ENCODE data around the gene KLHL40. TPM values are rescaled to one million over a fixed set of nuclear protein-coding genes. Genes with fewer than 3 reads are reported as not detected.

KLHL40 gene
- total and polyA plus RNA-seq, 2 donors = 0.06 to 3.5 TPM

- Histone ChIP-seq H3K36me3 (ENCODE audit: insufficient read depth) (no peaks in the 10 kb centered on the region), H3K4me1 (ENCODE audit: insufficient read depth) (no peaks in the 10 kb centered on the region), H3K4me3 (ENCODE audit: low read depth, low read length) (no peak overlapping the region), H3K27ac (ENCODE audit: low read depth) (no peak overlapping the region)
- no peak for DNase-seq (ENCODE audit: extremely low spot score)
- WGBS = 75% methylated on average over 19 of the region's 19 CpGs
Measured at GRCh38 chr3:42696356-42697288, 11.3 kb downstream of the KLHL40 start.

DNA sequence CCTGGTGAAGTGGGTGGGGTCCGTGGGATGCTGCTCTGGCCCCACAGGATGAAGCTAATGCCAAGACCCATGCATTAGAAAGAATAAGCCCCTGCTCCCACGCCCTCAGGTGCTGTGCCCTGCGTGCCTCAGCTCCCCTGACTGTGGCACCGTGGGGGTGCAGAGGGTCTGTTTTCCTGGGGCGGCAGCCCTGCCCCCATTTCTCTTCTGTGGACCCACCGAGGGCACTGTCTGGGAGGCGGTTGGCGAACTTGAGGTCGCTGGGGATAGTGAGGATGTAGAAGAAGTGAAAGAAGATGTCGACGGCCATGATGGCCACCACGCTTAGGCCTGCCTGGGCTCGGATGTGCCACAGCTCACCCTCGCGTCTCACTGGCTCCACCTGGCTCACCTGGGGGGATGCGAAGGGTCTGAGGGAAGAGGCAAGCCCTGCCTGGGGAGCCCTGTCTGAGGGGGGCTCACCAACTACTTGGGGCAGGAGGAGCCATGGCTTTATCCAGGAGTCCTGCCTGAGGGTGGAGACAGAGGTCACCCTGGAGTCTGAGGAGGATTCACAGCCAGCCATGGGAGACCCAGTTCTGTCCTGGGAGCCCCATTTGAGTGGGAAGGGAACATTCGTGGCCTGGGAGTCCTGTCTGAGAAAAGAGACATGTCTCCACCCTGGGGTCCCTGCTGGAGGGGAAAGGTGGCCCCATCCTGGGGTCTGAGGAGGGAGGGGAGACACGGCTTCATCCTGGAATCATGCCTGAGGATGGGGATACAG, 12.1 kb downstream of the KLHL40 start:
- Histone ChIP-seq H3K36me3 (ENCODE audit: insufficient read depth) (no peaks in the 10 kb centered on the region), H3K4me1 (ENCODE audit: insufficient read depth) (no peaks in the 10 kb centered on the region), H3K4me3 (ENCODE audit: low read depth, low read length) (no peak overlapping the region), H3K27ac (ENCODE audit: low read depth) (no peak overlapping the region)
- DNase-seq (ENCODE audit: extremely low spot score) = no peak
- WGBS = 84% methylated on average over 18 of the region's 18 CpGs

DNA sequence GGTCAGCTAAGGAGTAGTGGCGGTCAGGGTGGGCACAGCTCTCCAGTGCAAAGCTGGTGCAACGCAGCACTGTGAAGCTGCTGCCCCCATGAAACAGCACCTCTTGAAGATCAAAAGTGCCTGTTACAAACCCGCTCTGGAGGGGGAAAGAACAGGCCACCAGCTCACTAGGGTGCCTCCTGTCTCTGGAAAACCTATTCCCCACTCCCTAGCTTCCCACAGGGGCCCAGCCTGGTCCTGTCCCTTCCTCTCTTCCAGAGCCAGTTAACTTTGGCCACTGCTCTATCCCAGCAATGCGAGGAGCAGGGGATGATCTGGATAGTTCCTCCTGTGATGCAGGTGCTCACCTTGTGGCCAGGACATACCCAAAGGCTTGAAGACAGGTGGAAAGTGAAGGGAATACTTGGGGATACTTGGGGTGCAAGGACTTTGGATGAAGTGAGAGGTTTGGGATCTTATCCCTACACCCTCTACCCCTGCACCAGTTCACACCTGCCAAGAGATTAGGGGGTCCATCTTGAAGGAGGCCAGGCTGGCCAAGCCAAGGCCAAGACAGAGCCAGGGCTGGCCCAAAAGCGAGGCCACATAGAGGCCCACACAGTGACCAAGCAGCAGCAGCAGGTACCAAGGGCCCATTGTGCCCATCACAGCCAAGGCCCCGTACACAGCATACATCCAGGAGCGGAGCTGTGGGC, 13.0 kb downstream of the KLHL40 start:
- Histone ChIP-seq H3K4me3 (ENCODE audit: low read depth, low read length) (no peak overlapping the region), H3K4me1 (ENCODE audit: insufficient read depth) (no peaks in the 10 kb centered on the region), H3K27ac (ENCODE audit: low read depth) (no peak overlapping the region), H3K36me3 (ENCODE audit: insufficient read depth) (no peaks in the 10 kb centered on the region)
- WGBS = 89% methylated on average over 7 of the region's 7 CpGs
- DNase-seq (ENCODE audit: extremely low spot score) = no peak

GRCh38 chr3:42698911-42699230, 13.5 kb downstream of the KLHL40 start:
- H3K4me3 ChIP-seq (ENCODE audit: low read depth, low read length) = no peak overlapping the region
- no peak overlapping the region for H3K27ac ChIP-seq (ENCODE audit: low read depth)
- H3K36me3 ChIP-seq (ENCODE audit: insufficient read depth) = no peaks in the 10 kb centered on the region
- H3K4me1 ChIP-seq (ENCODE audit: insufficient read depth) = no peaks in the 10 kb centered on the region
- DNase-seq (ENCODE audit: extremely low spot score) = no peak
- WGBS = 74% methylated on average over 9 of the region's 9 CpGs

- 71% methylated on average over 10 of the region's 10 CpGs for WGBS
- no peak for DNase-seq (ENCODE audit: extremely low spot score)
- Histone ChIP-seq H3K4me3 (ENCODE audit: low read depth, low read length) (no peak overlapping the region), H3K36me3 (ENCODE audit: insufficient read depth) (no peaks in the 10 kb centered on the region), H3K27ac (ENCODE audit: low read depth) (no peak overlapping the region), H3K4me1 (ENCODE audit: insufficient read depth) (no peaks in the 10 kb centered on the region)
Measured at GRCh38 chr3:42699511-42699971, 14.2 kb downstream of the KLHL40 start.

DNA sequence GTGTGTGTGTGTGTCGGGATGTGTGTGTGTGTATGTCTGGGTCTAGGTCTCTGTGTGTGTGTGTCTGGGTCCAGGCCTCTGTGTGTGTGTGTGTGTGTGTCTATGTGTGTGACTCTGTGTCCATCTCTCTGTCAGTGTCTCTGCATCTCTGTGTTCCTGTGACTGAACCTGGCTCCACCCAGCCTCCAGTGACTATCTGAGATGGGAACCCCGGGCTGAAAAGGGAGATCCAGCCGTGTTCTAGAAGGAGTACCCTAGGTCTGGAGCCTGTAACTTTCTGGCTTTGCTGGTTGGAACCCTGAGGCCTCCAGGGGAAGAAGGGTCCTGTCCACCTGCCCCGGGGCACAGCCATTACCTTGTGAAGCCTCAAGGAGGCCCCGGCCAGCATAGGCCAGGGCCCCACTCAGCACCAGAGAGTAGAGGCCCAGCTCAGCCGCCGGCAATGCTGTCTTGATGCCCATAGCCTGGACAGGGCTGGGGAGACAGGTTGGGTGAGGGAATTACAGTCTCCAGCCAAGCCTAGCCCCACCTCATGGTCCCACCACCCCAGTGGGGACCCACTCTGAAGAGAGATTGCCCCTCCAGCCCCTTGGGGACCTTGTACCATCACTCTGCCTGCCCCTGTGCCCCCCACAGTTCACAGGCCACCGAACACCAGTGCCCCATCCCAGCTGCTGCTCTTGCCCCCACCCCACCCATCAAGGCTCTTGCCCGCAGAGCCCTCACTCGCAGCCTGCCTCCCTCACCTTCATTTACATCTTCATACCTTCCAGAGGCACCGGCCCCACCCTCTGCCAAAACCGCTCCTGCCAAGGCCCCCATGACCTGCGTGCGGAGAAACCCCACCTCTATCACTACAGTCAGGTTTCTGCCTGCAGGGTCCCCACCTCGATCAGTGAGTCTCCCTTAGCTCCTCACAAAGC, 15.3 kb downstream of the KLHL40 start:
- WGBS = 75% methylated on average over 15 of the region's 15 CpGs
- Histone ChIP-seq H3K36me3 (ENCODE audit: insufficient read depth) (no peaks in the 10 kb centered on the region), H3K4me1 (ENCODE audit: insufficient read depth) (no peaks in the 10 kb centered on the region), H3K4me3 (ENCODE audit: low read depth, low read length) (no peak overlapping the region), H3K27ac (ENCODE audit: low read depth) (no peak overlapping the region)
- no peak for DNase-seq (ENCODE audit: extremely low spot score)

- no peaks in the 10 kb centered on the region for H3K4me1 ChIP-seq (ENCODE audit: insufficient read depth)
- H3K27ac ChIP-seq (ENCODE audit: low read depth) = no peak overlapping the region
- no peaks in the 10 kb centered on the region for H3K36me3 ChIP-seq (ENCODE audit: insufficient read depth)
- no peak for DNase-seq (ENCODE audit: extremely low spot score)
- H3K4me3 ChIP-seq (ENCODE audit: low read depth, low read length) = no peak overlapping the region
- 50% methylated on average over 15 of the region's 15 CpGs for WGBS
Measured at GRCh38 chr3:42701371-42702065, 16.2 kb downstream of the KLHL40 start.

- no peak within 1 kb of the TSS for H3K27ac ChIP-seq (ENCODE audit: low read depth)
- DNase-seq (ENCODE audit: extremely low spot score) = no peak
- H3K4me3 ChIP-seq (ENCODE audit: low read depth, low read length) = no peak within 1 kb of the TSS
- H3K4me1 ChIP-seq (ENCODE audit: insufficient read depth) = no peaks in the 10 kb centered on the region
- no peaks in the 10 kb centered on the region for H3K36me3 ChIP-seq (ENCODE audit: insufficient read depth)
- WGBS = 60% methylated on average over 21 of the region's 21 CpGs
Measured at GRCh38 chr3:42702066-42702951, 17.0 kb downstream of the KLHL40 start, which contains the start of gene HHATL. Gene HHATL (minus strand): TSS chr3:42702798. CDS start chr3:42700826, 1,972 bp downstream.

GRCh38 chr3:42702982-42703694, 17.8 kb downstream of the KLHL40 start:
- no peak overlapping the region for H3K27ac ChIP-seq (ENCODE audit: low read depth)
- H3K4me1 ChIP-seq (ENCODE audit: insufficient read depth) = no peaks in the 10 kb centered on the region
- no peaks in the 10 kb centered on the region for H3K36me3 ChIP-seq (ENCODE audit: insufficient read depth)
- no peak overlapping the region for H3K4me3 ChIP-seq (ENCODE audit: low read depth, low read length)
- 89% methylated on average over 6 of the region's 6 CpGs for WGBS
- no peak for DNase-seq (ENCODE audit: extremely low spot score)

DNA sequence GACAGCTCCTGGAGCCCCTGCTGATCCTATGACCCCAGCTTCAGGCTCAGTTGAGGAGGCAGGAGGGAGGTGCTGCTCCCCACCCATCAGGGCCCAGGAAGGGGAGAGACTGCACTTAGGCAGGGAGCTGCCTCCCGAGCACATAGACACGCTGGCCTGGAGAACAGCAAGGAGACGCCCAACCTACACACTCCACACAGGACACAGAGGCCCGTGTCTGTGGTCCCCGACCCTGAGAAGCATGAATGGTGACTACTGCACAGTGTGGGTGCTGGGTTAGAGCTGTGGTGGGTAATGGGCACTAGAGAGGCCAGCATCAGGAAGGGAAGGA, 18.3 kb downstream of the KLHL40 start:
- H3K36me3 ChIP-seq (ENCODE audit: insufficient read depth) = no peaks in the 10 kb centered on the region
- 83% methylated on average over 5 of the region's 5 CpGs for WGBS
- no peaks in the 10 kb centered on the region for H3K4me1 ChIP-seq (ENCODE audit: insufficient read depth)
- DNase-seq (ENCODE audit: extremely low spot score) = no peak
- H3K4me3 ChIP-seq (ENCODE audit: low read depth, low read length) = no peak overlapping the region
- H3K27ac ChIP-seq (ENCODE audit: low read depth) = no peak overlapping the region

DNA sequence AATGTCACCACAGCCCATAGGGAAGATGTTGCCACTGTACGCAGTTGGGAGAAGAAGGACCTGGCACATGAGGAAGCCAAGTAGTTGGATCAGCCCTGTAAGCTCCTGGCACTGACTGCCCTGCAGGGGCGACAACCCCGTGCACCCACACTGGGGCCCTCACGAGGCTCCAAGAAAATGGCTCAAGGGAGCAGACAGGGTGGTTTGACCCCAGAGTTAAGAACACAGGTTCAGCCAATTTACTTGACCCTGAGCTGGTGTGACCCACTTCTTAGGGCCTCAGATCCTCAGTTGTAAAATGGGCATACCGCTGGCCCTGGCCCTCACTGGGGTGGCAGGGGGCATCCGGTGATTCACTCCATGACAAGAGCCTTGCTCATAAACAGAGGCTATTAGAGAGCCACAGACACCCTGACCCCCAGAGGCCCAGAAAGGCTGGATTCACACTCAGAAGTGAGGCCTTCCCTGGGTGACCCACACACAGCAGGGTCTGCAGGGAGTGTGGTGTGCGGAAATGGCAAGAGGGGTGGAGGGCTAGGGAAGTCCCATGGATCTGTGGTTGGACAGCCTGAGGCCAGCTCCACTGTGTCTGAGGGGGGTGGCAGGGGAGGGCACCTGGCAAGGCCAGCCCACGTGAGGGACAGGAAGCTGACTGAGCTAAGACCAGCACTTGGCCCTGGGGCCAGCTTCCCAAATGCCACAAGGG, 19.0 kb downstream of the KLHL40 start:
- H3K4me3 ChIP-seq (ENCODE audit: low read depth, low read length) = no peak overlapping the region
- no peaks in the 10 kb centered on the region for H3K4me1 ChIP-seq (ENCODE audit: insufficient read depth)
- WGBS = 89% methylated on average over 8 of the region's 8 CpGs
- H3K36me3 ChIP-seq (ENCODE audit: insufficient read depth) = no peaks in the 10 kb centered on the region
- no peak overlapping the region for H3K27ac ChIP-seq (ENCODE audit: low read depth)
- DNase-seq (ENCODE audit: extremely low spot score) = no peak
